Measurements from ENCODE around the gene PPM1N. TPM values are rescaled to one million over a fixed set of nuclear protein-coding genes. Genes with fewer than 3 reads are reported as not detected.

PPM1N gene
- total and polyA plus RNA-seq, 2 of the 4 experiments (the other 2 are of a cell fraction): 0.90 to 1.6 TPM

DNA sequence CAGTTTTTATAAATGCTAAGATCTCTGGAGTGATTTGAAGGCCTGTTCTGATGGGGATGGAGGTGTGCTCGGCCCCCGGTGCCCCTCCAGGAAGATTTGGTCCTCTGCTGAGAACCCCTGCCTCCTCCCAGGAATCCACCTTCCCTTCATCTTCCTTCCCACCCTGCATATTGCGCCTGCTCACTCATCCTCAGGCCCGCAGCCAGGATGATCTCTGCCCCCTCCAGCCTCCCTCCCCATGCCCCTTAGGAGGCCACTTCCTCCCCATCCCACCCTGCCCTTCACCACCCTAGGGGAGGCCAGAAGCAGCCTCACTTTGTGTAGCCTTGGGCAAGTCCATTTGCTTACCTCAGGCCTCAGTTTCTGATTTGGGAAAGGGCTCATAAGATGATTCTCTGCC is 28.7 kb downstream of the PPM1N start:
- Histone ChIP-seq H3K27ac (ENCODE audit: insufficient read depth, low read length) (no peak overlapping the region), H2AK9ac (replicated peaks; ENCODE audit: low read depth, low read length, poor library complexity) (no peak overlapping the region), H4K20me1 (ENCODE audit: insufficient read depth, low read length) (peaks cover 44% of the 10 kb centered on the region), H4K91ac (ENCODE audit: insufficient read depth, low read depth, low read length) (no peak overlapping the region), H3K9ac (ENCODE audit: low read depth, low read length) (no peak overlapping the region), H2BK15ac (ENCODE audit: low read depth, low read length) (no peak overlapping the region), H2BK20ac (ENCODE audit: low read depth, low read length) (no peak overlapping the region), H2BK5ac (ENCODE audit: low read depth, low read length, poor library complexity, severe bottlenecking) (no peak overlapping the region), H2AK5ac (ENCODE audit: low read depth, low read length) (no peak overlapping the region), H3K4me2 (ENCODE audit: low read depth, low read length) (no peak overlapping the region), H4K8ac (ENCODE audit: low read depth in 2 of 2, low read length in 2 of 2) (no peak overlapping the region), H3K9me3 (ENCODE audit: control insufficient read depth, insufficient read depth, low read length) (peaks cover 6% of the 10 kb centered on the region), H3K4me1 (ENCODE audit: control insufficient read depth, insufficient read depth, low read length) (peaks cover 2% of the 10 kb centered on the region; the same call in 1 of the 2 replicates), H3K27me3 (ENCODE audit: control insufficient read depth, insufficient read depth, low read length) (no peaks in the 10 kb centered on the region), H3K23ac (ENCODE audit: low read depth, low read length) (no peak overlapping the region), H3K14ac (replicated peaks; ENCODE audit: low read depth, low read length) (no peak overlapping the region), H2BK120ac (ENCODE audit: low read depth, low read length) (no peak overlapping the region), H3K4ac (ENCODE audit: low read depth, low read length) (no peak overlapping the region), H3K56ac (ENCODE audit: extremely low read depth, insufficient read depth, low read length) (no peak overlapping the region), H3K36me3 (ENCODE audit: control insufficient read depth, insufficient read depth, low read length) (peaks cover 42% of the 10 kb centered on the region), H3K4me3 (ENCODE audit: insufficient read depth, low read depth, low read length) (no peak overlapping the region), H4K5ac (ENCODE audit: low read depth, low read length) (no peak overlapping the region), H3K79me1 (ENCODE audit: low read depth in 1 of 2, low read length in 2 of 2) (peaks cover 12 to 46% of the 10 kb centered on the region in 2 experiments), H2AFZ (replicated peaks; ENCODE audit: low read length, poor library complexity) (no peak overlapping the region), H3K9me1 (ENCODE audit: insufficient read depth, low read length) (0 out of 2 replicates have a peak, but pooled peaks cover 4% of the 10 kb centered on the region), H3K18ac (ENCODE audit: low read depth, low read length) (no peak overlapping the region)
- dilution Hi-C loops (cut with HindIII; ENCODE audit: low sequenced_read_pairs, unreplicated experiment): no loop called here
- DNase-seq: no peak
- no TSS peak for BruUV-seq (replicated peaks)
- no peak for TF ChIP-seq BHLHE40 (IDR thresholded peaks at IDR 0.05; ENCODE audit: low read depth, low read length)
- TF ChIP-seq MXI1 (IDR thresholded peaks at IDR 0.05; ENCODE audit: borderline replicate concordance, low read depth, low read length): no peak
- no peak for TF ChIP-seq CEBPB (IDR thresholded peaks at IDR 0.05; ENCODE audit: low read depth, low read length)
- TF ChIP-seq NFE2L2 (IDR thresholded peaks at IDR 0.05; ENCODE audit: low read depth, low read length): no peak
- TF ChIP-seq SMC3 (IDR thresholded peaks at IDR 0.05; ENCODE audit: low read depth, low read length): no peak
- no peak for TF ChIP-seq RFX5 (IDR thresholded peaks at IDR 0.05; ENCODE audit: low read depth, low read length)
- TF ChIP-seq FOS (IDR thresholded peaks at IDR 0.05; ENCODE audit: low read depth, low read length): no peak
- no peak for TF ChIP-seq MAZ (IDR thresholded peaks at IDR 0.05; ENCODE audit: borderline replicate concordance, low read depth, low read length)
- TF ChIP-seq, protein P1, sequence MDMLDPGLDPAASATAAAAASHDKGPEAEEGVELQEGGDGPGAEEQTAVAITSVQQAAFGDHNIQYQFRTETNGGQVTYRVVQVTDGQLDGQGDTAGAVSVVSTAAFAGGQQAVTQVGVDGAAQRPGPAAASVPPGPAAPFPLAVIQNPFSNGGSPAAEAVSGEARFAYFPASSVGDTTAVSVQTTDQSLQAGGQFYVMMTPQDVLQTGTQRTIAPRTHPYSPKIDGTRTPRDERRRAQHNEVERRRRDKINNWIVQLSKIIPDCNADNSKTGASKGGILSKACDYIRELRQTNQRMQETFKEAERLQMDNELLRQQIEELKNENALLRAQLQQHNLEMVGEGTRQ (IDR thresholded peaks at IDR 0.05; ENCODE audit: low read depth, low read length): no peak
- TF ChIP-seq, protein P2, sequence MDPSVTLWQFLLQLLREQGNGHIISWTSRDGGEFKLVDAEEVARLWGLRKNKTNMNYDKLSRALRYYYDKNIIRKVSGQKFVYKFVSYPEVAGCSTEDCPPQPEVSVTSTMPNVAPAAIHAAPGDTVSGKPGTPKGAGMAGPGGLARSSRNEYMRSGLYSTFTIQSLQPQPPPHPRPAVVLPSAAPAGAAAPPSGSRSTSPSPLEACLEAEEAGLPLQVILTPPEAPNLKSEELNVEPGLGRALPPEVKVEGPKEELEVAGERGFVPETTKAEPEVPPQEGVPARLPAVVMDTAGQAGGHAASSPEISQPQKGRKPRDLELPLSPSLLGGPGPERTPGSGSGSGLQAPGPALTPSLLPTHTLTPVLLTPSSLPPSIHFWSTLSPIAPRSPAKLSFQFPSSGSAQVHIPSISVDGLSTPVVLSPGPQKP (IDR thresholded peaks at IDR 0.05; ENCODE audit: borderline replicate concordance, low read depth, low read length): no peak
- TF ChIP-seq CHD1 (IDR thresholded peaks at IDR 0.05; ENCODE audit: low read depth, low read length): no peak
- in situ Hi-C loops (cut with MboI; ENCODE audit: low sequenced_read_pairs): loop anchor here (10.0 kb wide), 1 partner anchor 118 kb away; no protein-coding TSS in a partner anchor
- no CpG with 5 or more reads among the region's 4 CpGs for WGBS, 2 experiments (ENCODE audit: extremely low coverage in 2 of 2, insufficient read length in 1 of 2)
- ATAC-seq (ENCODE audit: low read depth): no peak
- POLR2A ChIA-PET (ENCODE audit: unreplicated experiment): no interaction called here
- intact Hi-C loops (cut with micrococcal nuclease): no loop called here
- CTCF ChIA-PET: no interaction called here
